Stimulated activated CD4-positive, alpha-beta T cell treated with anti-CD3 and anti-CD28 coated beads, Interleukin-15, amount 100 ng/mL, for 24 hours (primary cell): ENCODE measurements around the gene AKAP8L.
"Not testable (repeated sequence)": the region's sequence is repeated elsewhere in the genome, so short reads cannot be mapped to it uniquely, and the experiment has no call there.

Source experiments
- DNase-seq: peaks from one replicate; pipeline ENCODE4 v3.0.0-alpha.2; 2020

AKAP8L gene

DNA sequence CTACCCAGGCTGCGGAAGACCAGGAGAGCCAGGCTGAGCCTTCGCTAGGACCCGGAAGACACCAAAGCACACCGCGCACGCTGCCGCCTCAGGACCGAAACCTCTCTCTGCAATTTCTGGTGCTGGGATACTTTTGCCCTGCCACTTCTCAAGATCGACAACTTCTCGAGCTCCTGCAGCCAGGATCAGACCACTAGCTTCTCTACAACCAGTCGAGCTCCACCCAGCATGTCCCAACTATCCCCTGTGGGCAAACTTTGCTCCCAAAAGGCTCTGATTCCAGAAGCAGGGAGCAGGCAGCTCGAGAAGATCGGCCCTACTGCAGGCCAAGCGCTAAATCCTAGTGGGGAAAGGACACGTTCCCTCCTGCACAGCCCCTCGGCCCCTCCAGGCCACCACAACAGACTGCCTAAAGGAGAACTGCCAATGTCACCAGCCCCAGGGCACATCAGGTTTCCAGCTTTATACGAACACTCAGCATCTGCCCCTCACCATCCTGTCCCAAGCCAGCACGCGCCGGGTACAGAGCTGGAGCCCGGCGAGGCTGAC is 40.2 kb downstream of the AKAP8L start:
- DNase-seq = peak; percentile 71

DNA sequence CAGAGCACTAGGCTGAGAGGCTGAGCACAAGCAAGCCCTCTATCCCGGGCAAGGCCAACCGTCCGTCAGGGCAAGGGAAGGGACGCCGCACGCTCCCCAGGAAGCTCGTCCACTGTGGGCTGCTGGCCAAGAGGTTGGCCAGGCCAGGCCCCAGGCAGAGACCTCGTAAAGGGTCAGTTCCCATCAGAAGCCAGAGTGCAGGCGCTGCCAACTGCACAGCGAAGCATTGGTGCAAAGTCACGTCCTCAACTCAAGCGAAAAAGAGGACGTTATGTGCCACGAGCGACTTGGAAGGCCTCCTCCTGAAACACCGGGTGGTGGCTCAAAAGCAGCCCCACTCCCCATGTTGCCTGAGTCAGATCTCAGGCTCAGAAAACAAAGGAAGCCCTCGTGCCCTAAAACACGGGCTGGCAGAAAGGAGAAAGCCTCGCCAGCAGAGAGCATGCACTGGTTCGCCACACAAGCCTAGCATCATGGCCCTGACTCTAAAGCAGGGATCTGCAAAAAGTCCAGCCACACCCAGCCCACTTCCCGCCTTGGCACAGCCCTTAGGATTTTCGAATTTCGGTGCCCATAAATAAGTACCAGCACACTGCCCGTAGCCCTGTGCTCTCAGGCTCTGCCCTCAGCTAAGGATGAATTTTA is 43.9 kb downstream of the AKAP8L start:
- DNase-seq = no peak

DNA sequence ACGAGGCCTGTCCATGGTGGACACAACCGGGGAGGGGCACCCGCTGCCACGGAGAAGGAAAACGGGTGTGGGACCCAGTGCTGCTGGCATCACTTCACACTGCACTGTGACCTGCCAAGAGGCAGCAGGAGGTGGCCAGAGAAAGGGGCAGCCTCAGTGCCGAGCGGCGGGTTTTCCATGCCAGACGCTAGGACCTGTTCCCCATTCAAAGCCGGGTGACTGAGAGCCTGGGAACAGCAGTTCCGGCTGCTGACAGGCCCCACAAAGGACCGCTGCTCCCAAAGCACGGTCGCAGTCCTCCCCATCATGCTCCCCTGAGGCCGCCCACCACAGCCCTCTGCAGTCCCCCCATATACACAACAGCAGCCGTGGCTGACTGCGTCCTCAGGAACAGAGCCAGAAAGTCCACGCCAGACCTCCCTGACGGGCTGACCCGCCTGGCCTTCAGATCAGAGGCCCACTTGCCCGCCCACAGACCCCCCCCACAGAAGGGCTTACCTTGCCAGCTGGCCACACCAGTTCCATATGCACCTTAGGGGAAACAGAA is 44.6 kb downstream of the AKAP8L start:
- no peak for DNase-seq

DNA sequence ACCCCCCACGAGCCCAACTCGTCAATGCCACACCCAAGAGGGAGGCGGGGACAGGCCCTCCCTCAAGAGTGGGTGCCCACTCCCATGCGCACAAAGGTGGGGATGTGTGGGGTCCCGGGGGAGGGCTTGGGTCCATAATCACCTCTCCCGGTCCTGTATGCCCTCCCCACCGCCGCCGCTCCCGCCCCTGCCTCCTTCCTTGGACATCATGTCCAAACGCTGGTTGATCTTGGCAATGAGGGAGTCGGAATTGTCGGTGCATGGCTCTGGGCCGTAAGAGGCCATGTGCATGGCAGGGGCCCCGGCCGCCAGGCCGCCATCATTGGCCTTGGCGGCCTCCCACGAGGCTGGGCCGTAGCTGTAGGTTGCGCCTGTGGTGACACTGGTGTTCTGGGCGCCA is 45.1 kb downstream of the AKAP8L start:
- DNase-seq = no peak

DNA sequence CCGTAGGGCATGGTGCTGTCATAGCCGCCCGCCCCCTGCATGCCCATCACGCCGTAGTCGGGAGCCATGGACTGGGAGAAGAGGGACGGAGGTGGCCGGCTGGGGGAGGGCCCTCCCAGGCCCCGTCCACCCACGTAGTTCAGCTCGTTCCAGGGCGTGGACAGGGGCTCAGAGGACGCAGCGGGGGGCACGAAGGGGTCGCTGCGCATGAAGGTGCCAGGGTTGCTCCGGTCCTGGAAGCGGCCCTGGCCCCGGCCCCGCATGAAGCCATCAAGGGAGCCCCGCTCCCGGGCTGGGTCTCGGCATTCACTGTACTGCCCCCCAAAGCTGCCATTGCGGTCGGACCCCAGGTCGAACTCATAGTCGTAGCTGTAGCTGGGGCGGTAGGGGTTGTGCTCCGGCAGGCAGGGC is 45.9 kb downstream of the AKAP8L start:
- DNase-seq = no peak

DNA sequence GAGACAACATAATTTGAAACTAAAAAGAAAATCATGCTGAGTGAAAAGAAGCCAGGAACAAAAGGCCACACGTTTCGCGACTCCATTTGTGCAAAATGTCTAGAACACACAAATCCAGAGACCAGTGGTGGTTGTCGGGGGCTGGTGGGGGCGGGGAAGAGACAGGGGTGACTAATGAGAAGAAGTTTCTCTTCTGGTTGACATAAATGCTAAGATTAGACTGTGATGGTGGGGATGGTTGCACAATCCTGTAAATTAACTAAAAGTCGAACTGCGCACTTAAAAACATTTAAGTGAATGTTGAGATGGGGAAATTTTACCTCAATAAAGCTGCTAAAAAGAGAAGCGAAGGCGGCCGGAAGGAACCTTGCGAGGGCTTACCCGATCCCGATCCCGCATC is 46.3 kb downstream of the AKAP8L start:
- peak; percentile 27 for DNase-seq

DNA sequence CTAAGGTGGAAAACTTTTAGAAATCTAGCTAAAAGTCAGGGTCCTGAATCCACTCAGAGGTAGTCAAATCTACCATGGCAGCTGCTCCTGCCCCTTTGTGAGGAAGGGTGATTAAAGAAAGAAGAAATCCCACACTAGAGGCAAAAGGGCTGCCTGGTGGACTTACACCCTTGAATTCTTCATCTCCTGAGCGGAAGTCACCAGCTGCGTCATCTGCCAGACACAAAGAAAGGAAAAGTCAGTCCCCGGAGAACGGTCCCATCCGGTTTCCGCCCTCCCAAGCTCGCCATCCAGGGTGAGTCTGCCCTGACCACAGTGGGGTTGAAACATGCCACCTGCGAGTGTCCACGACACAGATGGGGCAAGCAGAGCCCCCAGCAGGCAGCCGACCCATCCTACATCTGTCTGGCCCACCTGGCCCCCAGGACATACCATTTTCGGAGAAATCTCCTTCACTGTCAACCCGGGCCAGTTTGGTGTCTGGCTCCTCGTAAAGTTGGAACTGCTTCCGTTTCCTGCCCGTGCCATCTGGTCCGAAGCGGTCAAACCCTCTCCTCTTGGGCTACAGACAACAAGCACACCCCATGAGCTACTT is 46.9 kb downstream of the AKAP8L start:
- DNase-seq = no peak

DNA sequence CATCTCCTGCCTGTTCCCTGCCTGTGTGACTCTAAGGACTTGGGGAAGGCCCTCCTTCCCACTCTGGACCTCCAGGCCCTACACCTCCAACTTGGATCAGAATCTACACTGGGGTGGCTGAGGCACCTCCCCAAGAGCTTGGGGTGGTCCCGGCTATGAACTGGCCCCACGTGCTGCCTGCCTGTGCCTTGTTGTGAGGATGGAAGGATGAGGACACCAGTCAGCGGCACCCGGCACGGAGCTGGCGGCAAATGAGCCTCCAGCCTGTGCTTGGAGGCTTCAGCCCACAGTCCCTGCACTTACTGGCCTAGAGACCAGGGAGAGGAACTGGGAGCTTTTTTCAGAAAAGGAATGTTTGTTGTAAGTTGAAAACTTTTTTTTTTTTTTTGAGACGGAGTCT is 47.7 kb downstream of the AKAP8L start:
- DNase-seq = no peak

DNA sequence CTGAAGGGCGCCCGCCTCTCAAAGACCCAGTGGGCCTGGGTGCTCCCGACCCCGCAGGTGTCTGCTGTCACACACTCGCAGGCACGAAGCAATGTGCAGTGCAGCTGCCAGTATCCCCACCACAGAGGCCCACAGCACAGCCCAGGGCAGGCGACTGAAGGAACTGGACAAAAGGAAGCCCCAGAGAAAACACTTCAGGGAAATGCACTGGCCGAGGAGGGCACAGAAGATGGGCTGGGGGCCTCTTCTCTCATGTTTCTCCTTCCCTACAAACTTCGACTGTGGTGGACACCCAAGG is 49.2 kb downstream of the AKAP8L start:
- no peak for DNase-seq

DNA sequence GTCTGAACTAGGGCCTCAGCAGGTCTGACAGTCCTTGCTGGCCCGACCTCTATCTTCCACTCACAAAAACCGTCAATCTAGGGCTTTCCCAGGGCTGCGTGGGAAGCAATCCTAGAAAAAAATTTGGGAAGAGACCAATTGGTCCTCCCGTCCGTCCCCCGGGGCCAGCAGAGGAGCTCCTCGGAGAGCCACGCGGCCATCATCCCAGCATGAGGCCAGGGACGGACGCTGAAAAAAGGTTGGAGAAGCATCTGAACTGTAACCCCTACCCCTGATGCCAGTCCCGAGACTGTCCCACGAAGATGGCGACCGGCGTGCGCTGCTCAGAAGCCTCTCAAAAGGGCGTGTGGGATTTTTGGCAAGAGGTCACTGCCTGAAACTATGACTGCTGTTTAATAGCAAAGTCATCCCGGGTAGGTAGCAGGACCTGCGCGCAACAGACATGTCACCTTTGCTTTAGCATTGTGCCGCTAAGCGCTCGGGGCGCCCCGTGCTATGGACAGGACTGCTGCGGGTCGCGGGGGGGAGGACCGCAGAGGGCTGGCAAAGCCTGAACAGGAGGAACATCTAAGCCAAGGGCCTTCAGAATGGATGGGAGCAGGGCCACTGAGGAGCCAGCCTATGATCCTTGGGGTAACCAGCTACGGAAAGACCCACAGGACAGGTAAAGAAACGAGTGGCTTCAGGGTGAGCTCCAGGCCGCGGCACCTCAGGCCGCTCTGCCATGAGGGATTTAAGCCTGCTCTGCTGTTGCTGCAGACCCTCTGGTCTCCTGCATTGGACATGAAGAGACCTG is 49.8 kb downstream of the AKAP8L start:
- no peak for DNase-seq

DNA sequence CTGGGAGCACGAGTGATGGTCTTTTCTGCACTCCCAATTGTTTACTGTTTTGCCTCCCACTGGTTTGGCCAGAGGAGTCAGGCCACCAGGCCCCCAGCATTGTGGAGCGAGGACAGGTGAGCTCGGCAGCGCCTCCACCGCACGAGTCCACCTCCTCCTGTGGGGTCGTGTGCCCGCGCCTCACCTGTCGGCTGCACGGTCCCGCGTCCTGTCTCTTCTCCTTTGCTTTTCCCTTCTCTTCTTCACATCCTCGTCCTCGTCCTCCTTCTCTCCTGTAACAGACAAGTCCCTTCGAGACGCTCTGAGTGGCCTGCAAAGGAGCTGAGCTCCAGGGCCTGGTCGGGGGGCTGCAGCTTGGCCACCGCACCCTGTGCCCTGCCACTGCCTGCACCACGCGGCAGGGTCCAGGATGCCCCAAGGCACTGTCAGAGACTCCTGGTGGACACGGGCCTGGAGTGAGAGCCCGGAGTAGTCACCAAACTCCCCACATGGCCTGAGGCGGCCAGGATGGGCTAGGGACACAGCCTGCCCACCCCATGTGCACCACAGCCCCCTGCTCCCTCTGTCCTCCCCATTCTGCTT is 50.6 kb downstream of the AKAP8L start:
- no peak for DNase-seq

DNA sequence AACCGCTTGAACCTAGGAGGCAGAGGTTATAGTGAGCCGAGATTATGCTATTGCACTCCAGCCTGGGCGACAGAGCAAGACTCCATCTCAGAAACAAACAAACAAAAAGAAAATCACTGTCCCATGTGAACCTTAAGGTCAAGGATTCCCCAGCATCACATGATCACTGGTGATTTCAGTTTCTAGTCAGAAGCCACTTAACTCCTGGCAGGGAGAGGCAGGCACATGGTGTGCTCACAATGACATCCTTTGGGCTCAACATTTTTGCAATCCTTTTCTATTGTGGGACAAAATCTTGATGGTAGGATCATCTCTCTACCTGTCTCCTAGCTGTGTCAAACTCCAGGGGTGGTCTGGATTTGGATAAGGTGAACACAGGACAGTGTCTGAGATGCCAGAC is 51.3 kb downstream of the AKAP8L start:
- no peak for DNase-seq

DNA sequence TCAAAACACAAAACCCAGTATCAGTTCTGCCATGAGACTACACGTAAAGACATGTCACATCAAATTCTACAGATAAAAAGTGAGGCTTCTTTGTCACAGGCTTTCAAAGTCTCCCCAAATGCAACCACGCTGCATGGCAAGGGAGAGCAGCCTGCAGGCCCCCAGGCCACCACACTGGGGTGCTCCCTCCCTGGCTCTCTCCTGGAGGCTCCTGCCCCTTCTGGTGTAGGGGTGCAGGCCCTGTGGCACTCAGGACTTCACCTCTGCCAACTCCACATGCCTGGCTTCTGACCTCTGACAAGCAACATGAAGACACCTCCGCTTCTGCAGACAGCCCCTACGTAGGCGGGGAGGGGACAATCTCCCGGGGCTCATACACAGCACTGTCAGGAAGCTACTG is 53.5 kb downstream of the AKAP8L start:
- no peak for DNase-seq

DNA sequence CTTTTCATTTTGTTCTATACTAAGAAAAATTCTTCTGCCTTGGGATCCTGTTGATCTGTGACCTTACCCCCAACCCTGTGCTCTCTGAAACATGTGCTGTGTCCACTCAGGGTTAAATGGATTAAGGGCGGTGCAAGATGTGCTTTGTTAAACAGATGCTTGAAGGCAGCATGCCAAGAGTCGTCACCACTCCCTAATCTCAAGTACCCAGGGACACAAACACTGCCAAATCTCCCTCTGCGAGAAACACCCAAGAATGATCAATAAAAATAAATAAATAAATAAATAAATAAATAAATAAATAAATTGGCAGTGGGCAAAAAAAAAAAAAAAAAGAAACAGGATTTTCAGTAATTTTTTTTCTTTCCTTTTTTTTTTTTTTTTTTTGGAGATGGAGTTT is 55.0 kb downstream of the AKAP8L start:
- not testable (repeated sequence) for DNase-seq

DNA sequence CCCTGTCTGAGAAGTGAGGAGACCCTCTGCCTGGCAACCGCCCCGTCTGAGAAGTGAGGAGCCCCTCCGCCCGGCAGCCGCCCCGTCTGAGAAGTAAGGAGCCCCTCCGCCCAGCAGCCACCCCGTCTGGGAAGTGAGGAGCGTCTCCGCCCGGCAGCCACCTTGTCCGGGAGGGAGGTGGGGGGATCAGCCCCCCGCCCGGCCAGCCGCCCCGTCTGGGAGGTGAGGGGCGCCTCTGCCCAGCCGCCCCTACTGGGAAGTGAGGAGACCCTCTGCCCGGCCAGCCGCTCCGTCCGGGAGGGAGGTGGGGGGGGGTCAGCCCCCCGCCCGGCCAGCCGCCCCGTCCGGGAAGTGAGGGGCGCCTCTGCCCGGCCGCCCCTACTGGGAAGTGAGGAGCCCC is 55.7 kb downstream of the AKAP8L start:
- not testable (repeated sequence) for DNase-seq

DNA sequence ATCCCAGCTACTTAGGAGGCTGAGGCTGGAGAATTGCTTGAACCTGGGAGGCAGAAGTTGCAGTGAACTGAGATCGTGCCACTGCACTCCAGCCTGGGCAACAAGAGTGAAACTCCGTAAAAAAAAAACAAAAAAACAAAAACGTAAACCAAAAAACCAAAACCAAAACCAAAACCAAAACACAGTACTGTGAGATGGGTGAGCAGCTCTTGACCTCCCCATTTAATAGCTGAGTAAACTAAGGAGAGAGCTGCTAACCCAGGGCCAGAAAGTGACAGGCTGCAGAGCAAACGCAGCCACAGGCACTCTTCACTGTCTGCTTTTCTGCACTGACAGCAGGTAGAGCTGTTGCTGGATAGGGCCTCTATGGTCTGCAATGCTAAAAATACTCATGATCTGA is 58.8 kb downstream of the AKAP8L start:
- DNase-seq = not testable (repeated sequence)

DNA sequence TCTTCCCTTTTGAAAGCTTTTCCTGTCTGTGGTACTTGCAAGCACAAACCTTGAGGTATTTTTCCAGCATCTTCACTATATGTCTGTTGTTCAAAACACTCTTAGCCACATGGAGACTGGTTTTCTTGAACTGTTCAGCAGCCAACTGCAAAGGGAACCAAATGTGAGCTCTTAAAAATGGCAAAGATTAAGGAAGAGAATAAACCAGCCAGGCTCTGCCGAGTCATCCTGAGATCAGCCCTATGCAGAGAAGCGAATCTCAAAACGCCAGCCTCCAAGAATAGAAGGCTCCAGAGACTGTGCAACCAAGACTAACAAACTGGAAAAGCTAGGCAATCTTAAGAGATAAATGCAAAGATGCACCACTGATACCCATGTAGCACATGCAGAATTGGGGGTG is 59.9 kb downstream of the AKAP8L start:
- DNase-seq = no peak

DNA sequence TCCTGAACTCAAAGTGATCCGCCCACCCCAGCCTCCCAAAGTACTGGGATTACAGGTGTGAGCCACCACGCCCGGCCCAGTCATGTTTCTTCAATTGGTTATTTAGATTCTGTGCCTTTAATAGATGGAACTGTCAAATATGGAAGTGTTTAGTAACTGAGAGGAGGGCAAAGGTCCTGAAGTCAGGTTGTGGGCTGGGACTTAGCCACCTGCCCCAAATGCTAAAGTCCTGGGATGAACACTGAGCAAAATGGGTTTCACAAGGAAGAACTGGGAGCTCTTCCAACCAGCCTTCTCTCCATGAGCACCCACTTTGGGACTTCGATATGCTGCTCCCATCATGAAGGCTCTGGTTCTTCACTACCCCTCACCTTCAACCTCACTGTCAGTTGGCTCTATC is 60.9 kb downstream of the AKAP8L start:
- no peak for DNase-seq

DNA sequence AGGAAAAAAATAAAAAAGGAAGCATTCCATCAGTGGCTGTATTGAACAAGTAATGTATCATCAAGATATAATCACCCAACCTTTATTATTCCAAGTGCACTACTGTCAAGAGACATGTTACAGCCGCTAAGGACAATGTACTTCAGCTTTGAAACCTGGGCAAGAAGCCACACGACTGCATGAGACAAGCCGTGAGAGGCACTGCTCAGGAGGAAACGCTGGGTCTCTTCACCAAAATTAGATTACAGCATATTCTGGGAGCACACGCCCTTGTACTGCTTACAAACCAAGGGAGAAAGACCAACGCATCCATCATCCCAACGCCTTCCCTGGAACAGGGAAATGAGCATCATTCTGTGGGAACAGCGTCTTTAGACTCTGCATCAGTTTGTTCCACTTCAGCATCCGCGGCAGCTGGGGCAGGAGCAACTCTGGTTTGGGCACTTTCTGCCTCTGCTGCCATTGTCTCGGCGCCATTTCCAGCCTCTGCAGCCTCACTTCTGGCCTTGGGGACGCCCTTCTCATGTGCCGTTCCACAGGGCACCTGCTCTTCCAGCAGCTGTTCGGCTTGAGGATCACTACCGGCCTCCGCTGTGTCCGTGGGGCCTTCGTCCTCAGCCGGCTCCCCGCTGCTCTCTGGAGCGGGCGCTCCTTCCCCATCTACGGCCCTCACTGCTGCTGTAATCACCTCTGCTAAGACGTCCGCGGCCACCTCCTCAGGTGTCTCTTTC is 64.1 kb downstream of the AKAP8L start:
- no peak for DNase-seq

DNA sequence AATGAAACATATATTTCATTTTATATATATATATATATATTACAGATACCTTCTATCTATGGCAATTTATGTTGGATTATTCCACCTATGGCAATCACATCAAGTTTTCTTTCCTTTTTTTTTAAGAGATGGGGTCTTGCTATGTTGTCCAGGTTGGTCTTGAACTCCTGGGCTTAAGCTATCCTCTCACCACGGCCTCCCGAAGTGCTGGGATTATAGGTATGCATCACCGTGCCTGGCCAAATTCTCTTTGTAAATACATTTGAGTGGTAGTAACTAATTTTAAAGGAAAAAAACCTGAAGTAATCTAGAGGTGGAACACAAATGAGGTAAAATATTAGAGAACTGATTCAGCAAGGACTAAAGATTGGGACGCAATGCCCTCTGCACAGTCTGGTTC is 64.9 kb downstream of the AKAP8L start:
- DNase-seq = no peak

DNA sequence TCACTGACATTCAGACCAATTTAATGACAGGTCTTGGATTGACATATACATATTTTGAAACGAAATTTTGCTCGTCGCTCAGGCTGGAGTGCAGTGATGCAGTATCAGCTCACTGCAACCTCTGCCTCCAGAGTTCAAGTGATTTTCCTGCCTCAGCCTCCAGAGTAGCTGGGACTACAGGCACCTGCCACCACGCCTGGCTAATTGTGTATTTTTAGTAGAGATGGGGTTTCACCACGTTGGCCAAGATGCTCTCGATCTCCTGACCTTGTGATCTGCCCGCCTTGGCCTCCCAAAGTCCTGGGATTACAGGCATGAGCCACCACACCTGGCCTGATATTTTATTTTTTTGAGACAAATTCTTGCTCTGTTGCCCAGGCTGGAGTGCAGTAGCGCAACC is 66.3 kb downstream of the AKAP8L start:
- DNase-seq = not testable (repeated sequence)

DNA sequence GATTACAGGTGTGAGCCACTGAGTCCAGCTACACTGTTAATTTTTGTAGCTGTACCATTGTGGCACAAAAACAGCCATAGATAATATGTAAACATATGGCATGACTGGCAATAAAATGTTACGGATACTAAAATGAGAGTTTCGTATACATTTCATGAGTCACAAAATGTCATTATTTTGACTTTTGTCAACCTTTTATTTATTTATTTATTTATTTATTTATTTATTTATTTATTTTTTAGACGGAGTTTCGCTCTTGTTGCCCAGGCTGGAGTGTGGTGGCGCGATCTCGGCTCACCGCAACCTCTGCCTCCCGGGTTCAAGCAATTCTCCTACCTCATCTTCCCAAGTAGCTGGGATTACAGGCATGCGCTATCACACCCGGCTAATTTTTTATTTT is 77.5 kb downstream of the AKAP8L start:
- DNase-seq = not testable (repeated sequence)

DNA sequence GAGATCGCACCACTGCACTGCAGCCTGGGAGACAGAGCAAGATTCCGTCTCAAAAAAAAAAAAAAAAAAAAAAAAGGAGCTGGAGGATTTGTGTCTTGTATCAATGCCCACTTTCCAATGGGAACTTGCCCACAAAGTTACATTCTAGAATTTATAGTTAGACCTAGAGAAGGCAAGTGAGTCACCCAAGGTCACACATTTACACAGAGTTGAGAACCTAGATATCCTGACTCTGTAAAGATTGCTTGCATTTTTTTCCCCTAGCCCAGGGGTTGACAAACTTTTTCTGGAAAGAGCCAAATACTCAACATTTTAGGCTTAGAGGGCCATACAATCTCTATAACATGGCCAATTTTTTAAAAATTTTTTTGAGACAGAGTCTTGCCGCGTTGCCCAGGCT is 78.7 kb downstream of the AKAP8L start:
- DNase-seq = no peak
